ENCODE results near the gene LILRA6. TPM values are rescaled to one million over a fixed set of nuclear protein-coding genes. Genes with fewer than 3 reads are reported as not detected.

Gene LILRA6
- total and polyA plus RNA-seq, 10 of the 15 experiments (the other 5 are each of a cell fraction or from before 2014, with no cell fraction given), result 0.04 to 1.7 (median 0.09) TPM; not detected in 2

- TF ChIP-seq PML (IDR thresholded peaks at IDR 0.05; ENCODE audit: low read length) (no peak), EGR1 (IDR thresholded peaks at IDR 0.05; ENCODE audit: borderline replicate concordance in 1 of 2, low read depth in 2 of 2, low read length in 2 of 2) (no peak), EED (IDR thresholded peaks at IDR 0.05; ENCODE audit: low read depth) (no peak)
Observed at GRCh38 chr19:54255105-54255775, 12.7 kb upstream of the LILRA6 start (continued).

GRCh38 chr19:54254195-54254906 lies 11.8 kb upstream of the LILRA6 start:
- Histone ChIP-seq H3K4me1 (ENCODE audit: control insufficient read depth, insufficient read depth, low read length) (no peaks in the 10 kb centered on the region), H2AFZ (ENCODE audit: control insufficient read depth, low read depth, low read length) (no peak overlapping the region), H3K27ac (ENCODE audit: control insufficient read depth, insufficient read depth) (no peak overlapping the region), H3K36me3 (ENCODE audit: control insufficient read depth in 2 of 2, insufficient read depth in 2 of 2, low read length in 1 of 2) (no peaks in the 10 kb centered on the region), H3K9ac (ENCODE audit: control insufficient read depth, insufficient read depth, low read length) (no peak overlapping the region), H3K4me3 (no peak overlapping the region), H3K9me3 (replicated peaks; ENCODE audit: control insufficient read depth, insufficient read depth, low read length) (no peaks in the 10 kb centered on the region), H4K20me1 (ENCODE audit: control insufficient read depth, insufficient read depth) (no peaks in the 10 kb centered on the region), H3K4me2 (ENCODE audit: control insufficient read depth, insufficient read depth) (no peak overlapping the region), H3K79me2 (ENCODE audit: control insufficient read depth, insufficient read depth, low read length) (no peaks in the 10 kb centered on the region), H3K27me3 (replicated peaks in 1 of 2; ENCODE audit: control insufficient read depth in 2 of 2, insufficient read depth in 2 of 2, low read length in 1 of 2) (peaks cover 0 to 4% of the 10 kb centered on the region in 2 experiments; a peak in 1 of 4 replicates)
- in situ Hi-C loops (cut with MboI), result no loop called here
- RAD21 ChIA-PET (ENCODE audit: unreplicated experiment), result no interaction called here
- no peak for DNase-seq (ENCODE audit: low read depth, low spot score)
- POLR2A ChIA-PET, result no interaction called here
- CTCF ChIA-PET, result no interaction called here
- TF ChIP-seq GATAD2B (conservative IDR thresholded peaks at IDR 0.05; ENCODE audit: low read depth), result no peak
- ATAC-seq, result no peak
- intact Hi-C loops (cut with micrococcal nuclease; ENCODE audit: unreplicated experiment), result no loop called here
- WGBS (ENCODE audit: insufficient coverage, insufficient replicate concordance, low lambda C conversion rate, missing lambda C conversion rate), result 12% methylated on average over 17 of the region's 17 CpGs
- FAIRE-seq, result no peak
- BruUV-seq (replicated peaks), result no TSS peak
- SMC1A ChIA-PET (ENCODE audit: uncharacterized antibody, unreplicated experiment), result interaction anchor here (1.0 kb wide), 1 partner anchor 13 kb away, joined by 4 read pairs; no protein-coding TSS in a partner anchor
